HG03196 (cell line): ENCODE measurements around the gene TFDP3.

ENCODE experiments used
- ATAC-seq: cut with Tn5 transposase; IDR thresholded peaks from one replicate; pipeline ENCODE4 v1.9.1; 2021; ENCODE audit not compliant: unreplicated experiment

TFDP3 gene

GRCh38 chrX:133188631-133189030 lies 29.5 kb downstream of the TFDP3 start:
- no peak for ATAC-seq

- no peak for ATAC-seq
Observed at GRCh38 chrX:133185938-133186337, 32.2 kb downstream of the TFDP3 start.

- ATAC-seq: no peak
Observed at GRCh38 chrX:133185119-133185518, 33.0 kb downstream of the TFDP3 start.

- no peak for ATAC-seq
Observed at GRCh38 chrX:133183806-133184205, 34.3 kb downstream of the TFDP3 start.

GRCh38 chrX:133179500-133179899 lies 38.7 kb downstream of the TFDP3 start:
- no peak for ATAC-seq

GRCh38 chrX:133177202-133177601 lies 41.0 kb downstream of the TFDP3 start:
- ATAC-seq: no peak

- no peak for ATAC-seq
Observed at GRCh38 chrX:133175605-133176004, 42.5 kb downstream of the TFDP3 start.

- ATAC-seq: no peak
Observed at GRCh38 chrX:133175162-133175561, 43.0 kb downstream of the TFDP3 start.

- no peak for ATAC-seq
Observed at GRCh38 chrX:133171962-133172708, 46.0 kb downstream of the TFDP3 start.
